ENCODE measurements around the gene KLHL20. TPM values are rescaled to one million over a fixed set of nuclear protein-coding genes. Genes with fewer than 3 reads are reported as not detected.
"Not testable (repeated sequence)": the region's sequence is repeated elsewhere in the genome, so short reads cannot be mapped to it uniquely, and the experiment has no call there.

Gene KLHL20
- total and polyA plus RNA-seq, 2 donors (not counting 3 experiments of a cell fraction or from before 2014, with no cell fraction given), result 14.0 to 26.9 TPM

GRCh38 chr1:173802961-173803360 is 88.2 kb downstream of the KLHL20 start:
- Histone ChIP-seq H2AFZ (ENCODE audit: low read depth, low read length) (no peak overlapping the region), H3K27ac (ENCODE audit: insufficient read depth, low read depth, low read length) (no peak overlapping the region), H3K27me3 (ENCODE audit: control insufficient read depth in 2 of 2, insufficient read depth in 2 of 2, low read length in 2 of 2) (no peaks in the 10 kb centered on the region), H3K79me2 (ENCODE audit: control insufficient read depth, insufficient read depth, low read length) (peaks cover 3% of the 10 kb centered on the region), H4K20me1 (replicated peaks; ENCODE audit: control insufficient read depth, extremely low read depth, insufficient read depth, low read length) (no peaks in the 10 kb centered on the region), H3K4me1 (ENCODE audit: control insufficient read depth, extremely low read depth, insufficient read depth, low read length) (peaks cover 10% of the 10 kb centered on the region), H3K9ac (replicated peaks; ENCODE audit: extremely low read depth, insufficient read depth, low read length) (no peak overlapping the region), H3K4me3 (replicated peaks in 1 of 3; ENCODE audit: insufficient read depth in 1 of 3, low read depth in 1 of 3, low read length in 3 of 3) (no peak overlapping the region), H3K36me3 (ENCODE audit: control insufficient read depth in 2 of 2, extremely low read depth in 1 of 2, insufficient read depth in 2 of 2, low read length in 2 of 2) (peaks cover 0 to 6% of the 10 kb centered on the region in 2 experiments), H3K4me2 (ENCODE audit: insufficient read depth, low read length) (no peak overlapping the region), H3K9me1 (replicated peaks; ENCODE audit: control insufficient read depth, extremely low read depth, insufficient read depth, low read length) (no peaks in the 10 kb centered on the region), H3K9me3 (replicated peaks; ENCODE audit: control insufficient read depth, insufficient read depth, low read length) (no peaks in the 10 kb centered on the region)
- BruUV-seq (replicated peaks), result no TSS peak
- DNase-seq (ENCODE audit: low read depth, low spot score), result no peak
- intact Hi-C loops (cut with micrococcal nuclease), result no loop called here
- TF ChIP-seq JUN (IDR thresholded peaks at IDR 0.05; ENCODE audit: borderline replicate concordance, insufficient read depth, insufficient read length, low read depth) (no peak), GATA2 (IDR thresholded peaks at IDR 0.05; ENCODE audit: insufficient read depth, insufficient read length, low read depth, low read length) (no peak), EZH2 (IDR thresholded peaks at IDR 0.05; ENCODE audit: borderline replicate concordance, low read depth, low read length, severe bottlenecking) (no peak), MYC (IDR thresholded peaks at IDR 0.05; ENCODE audit: low read depth, low read length) (no peak), FOS (IDR thresholded peaks at IDR 0.05; ENCODE audit: borderline replicate concordance, insufficient read depth, low read length) (no peak), POLR2AphosphoS5 (IDR thresholded peaks at IDR 0.05; ENCODE audit: insufficient read depth, low read depth, low read length) (no peak), MAX (IDR thresholded peaks at IDR 0.05; ENCODE audit: insufficient read depth, insufficient read length) (no peak), POLR2A (IDR thresholded peaks at IDR 0.05; ENCODE audit: low read depth, low read length) (no peak)
- TF ChIP-seq, protein P1, sequence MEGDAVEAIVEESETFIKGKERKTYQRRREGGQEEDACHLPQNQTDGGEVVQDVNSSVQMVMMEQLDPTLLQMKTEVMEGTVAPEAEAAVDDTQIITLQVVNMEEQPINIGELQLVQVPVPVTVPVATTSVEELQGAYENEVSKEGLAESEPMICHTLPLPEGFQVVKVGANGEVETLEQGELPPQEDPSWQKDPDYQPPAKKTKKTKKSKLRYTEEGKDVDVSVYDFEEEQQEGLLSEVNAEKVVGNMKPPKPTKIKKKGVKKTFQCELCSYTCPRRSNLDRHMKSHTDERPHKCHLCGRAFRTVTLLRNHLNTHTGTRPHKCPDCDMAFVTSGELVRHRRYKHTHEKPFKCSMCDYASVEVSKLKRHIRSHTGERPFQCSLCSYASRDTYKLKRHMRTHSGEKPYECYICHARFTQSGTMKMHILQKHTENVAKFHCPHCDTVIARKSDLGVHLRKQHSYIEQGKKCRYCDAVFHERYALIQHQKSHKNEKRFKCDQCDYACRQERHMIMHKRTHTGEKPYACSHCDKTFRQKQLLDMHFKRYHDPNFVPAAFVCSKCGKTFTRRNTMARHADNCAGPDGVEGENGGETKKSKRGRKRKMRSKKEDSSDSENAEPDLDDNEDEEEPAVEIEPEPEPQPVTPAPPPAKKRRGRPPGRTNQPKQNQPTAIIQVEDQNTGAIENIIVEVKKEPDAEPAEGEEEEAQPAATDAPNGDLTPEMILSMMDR (IDR thresholded peaks at IDR 0.05; ENCODE audit: extremely low read depth in 1 of 2, insufficient read depth in 1 of 2, low read depth in 1 of 2, low read length in 2 of 2), result no peak
- ChIA-PET CTCF (interaction anchor here (1.3 kb wide), 1 partner anchor 9 kb away, joined by 3 read pairs; no protein-coding TSS in a partner anchor), POLR2A (no interaction called here)
- dilution Hi-C loops (cut with MboI; ENCODE audit: extremely low pct_ligation_motif_present, low sequenced_read_pairs), result no loop called here
- FAIRE-seq, result peak; percentile 24

- H4K20me1 ChIP-seq (replicated peaks; ENCODE audit: control insufficient read depth, extremely low read depth, insufficient read depth, low read length); intact Hi-C loops (cut with micrococcal nuclease); H3K4me3 ChIP-seq (replicated peaks in 1 of 3; ENCODE audit: insufficient read depth in 1 of 3, low read depth in 1 of 3, low read length in 3 of 3); H3K27ac ChIP-seq (ENCODE audit: insufficient read depth, low read depth, low read length); H2AFZ ChIP-seq (ENCODE audit: low read depth, low read length); dilution Hi-C loops (cut with MboI; ENCODE audit: extremely low pct_ligation_motif_present, low sequenced_read_pairs); H3K4me1 ChIP-seq (ENCODE audit: control insufficient read depth, extremely low read depth, insufficient read depth, low read length); H3K4me2 ChIP-seq (ENCODE audit: insufficient read depth, low read length); H3K36me3 ChIP-seq (ENCODE audit: control insufficient read depth in 2 of 2, extremely low read depth in 1 of 2, insufficient read depth in 2 of 2, low read length in 2 of 2); H3K9me3 ChIP-seq (replicated peaks; ENCODE audit: control insufficient read depth, insufficient read depth, low read length); BruUV-seq (replicated peaks); DNase-seq (ENCODE audit: low read depth, low spot score); FAIRE-seq; H3K27me3 ChIP-seq (ENCODE audit: control insufficient read depth in 2 of 2, insufficient read depth in 2 of 2, low read length in 2 of 2); CTCF ChIA-PET; H3K9me1 ChIP-seq (replicated peaks; ENCODE audit: control insufficient read depth, extremely low read depth, insufficient read depth, low read length); POLR2A ChIA-PET; H3K9ac ChIP-seq (replicated peaks; ENCODE audit: extremely low read depth, insufficient read depth, low read length): not testable (repeated sequence)
- peaks cover 68% of the 10 kb centered on the region for H3K79me2 ChIP-seq (ENCODE audit: control insufficient read depth, insufficient read depth, low read length)
Measured at GRCh38 chr1:173813654-173814053, 98.9 kb downstream of the KLHL20 start.

All from endothelial cell of umbilical vein (primary cell).